ENCODE measurements around the gene ADARB2.
"Not testable (repeated sequence)": the region's sequence is repeated elsewhere in the genome, so short reads cannot be mapped to it uniquely, and the experiment has no call there.

Gene ADARB2

GRCh38 chr10:1434912-1435692 is 302.2 kb downstream of the ADARB2 start:
- DNase-seq (ENCODE audit: low read depth in 2 of 2): no peak

- DNase-seq (ENCODE audit: low read depth in 2 of 2): no peak
These were observed 303.1 kb downstream of the ADARB2 start for GRCh38 chr10:1434202-1434601.

- DNase-seq (ENCODE audit: low read depth in 2 of 2): no peak
These were observed 305.2 kb downstream of the ADARB2 start for GRCh38 chr10:1432161-1432560.

DNA sequence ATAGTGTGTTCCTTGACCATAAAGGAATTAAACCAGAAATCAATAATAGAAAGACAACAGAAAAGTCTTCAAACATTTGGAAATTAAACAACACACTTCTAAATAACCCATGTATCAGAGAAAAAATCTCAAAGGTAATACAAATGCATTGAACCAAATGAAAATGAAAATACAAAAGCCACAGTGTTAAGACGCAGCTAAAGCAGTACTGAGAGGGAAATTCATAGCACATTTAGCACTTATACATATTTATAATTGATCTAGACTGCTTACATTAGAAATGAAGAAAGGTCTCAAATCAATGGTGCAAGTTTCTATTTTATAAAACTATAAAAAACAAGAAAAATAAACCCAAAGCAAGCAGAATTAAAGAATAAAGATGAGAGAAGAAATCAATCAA is 306.1 kb downstream of the ADARB2 start:
- DNase-seq (ENCODE audit: low read depth in 2 of 2): no peak

DNA sequence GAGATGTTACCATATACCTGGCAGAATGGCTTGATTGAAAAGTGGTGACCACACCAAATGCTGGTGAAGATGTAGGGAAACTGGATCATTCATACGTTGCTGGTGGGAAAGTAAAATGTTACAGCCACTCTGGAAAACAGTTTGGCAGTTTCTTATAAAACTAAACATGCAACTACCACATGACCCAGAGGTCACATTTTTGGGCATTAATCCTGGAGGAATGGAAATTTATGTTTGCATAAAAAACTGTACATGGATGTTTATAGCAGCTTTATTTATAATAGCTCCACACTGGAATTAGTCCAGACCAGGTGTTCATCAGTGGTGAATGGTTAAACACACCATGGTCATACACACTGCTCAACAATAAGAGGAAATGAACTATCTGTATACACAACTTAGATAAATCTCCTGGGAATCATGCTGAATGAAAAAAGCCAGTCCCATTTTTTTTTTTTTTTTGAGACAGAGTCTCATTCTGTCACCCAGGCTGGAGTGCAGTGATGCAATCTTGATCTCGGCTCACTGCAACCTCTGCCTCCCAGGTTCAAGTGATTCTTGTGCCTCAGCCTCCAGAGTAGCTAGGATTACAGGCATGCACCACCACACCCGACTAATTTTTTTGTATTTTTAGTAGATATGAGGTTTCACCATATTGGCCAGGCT is 309.7 kb downstream of the ADARB2 start:
- not testable (repeated sequence) for DNase-seq (ENCODE audit: low read depth in 2 of 2)

- no peak for DNase-seq (ENCODE audit: low read depth in 2 of 2)
These were observed 310.5 kb downstream of the ADARB2 start for GRCh38 chr10:1426786-1427185.

- no peak for DNase-seq (ENCODE audit: low read depth in 2 of 2)
These were observed 311.4 kb downstream of the ADARB2 start for GRCh38 chr10:1425879-1426278.

- no peak for DNase-seq (ENCODE audit: low read depth in 2 of 2)
These were observed 312.7 kb downstream of the ADARB2 start for GRCh38 chr10:1424648-1425047.

- DNase-seq (ENCODE audit: low read depth in 2 of 2): no peak
These were observed 313.6 kb downstream of the ADARB2 start for GRCh38 chr10:1423676-1424253.

DNA sequence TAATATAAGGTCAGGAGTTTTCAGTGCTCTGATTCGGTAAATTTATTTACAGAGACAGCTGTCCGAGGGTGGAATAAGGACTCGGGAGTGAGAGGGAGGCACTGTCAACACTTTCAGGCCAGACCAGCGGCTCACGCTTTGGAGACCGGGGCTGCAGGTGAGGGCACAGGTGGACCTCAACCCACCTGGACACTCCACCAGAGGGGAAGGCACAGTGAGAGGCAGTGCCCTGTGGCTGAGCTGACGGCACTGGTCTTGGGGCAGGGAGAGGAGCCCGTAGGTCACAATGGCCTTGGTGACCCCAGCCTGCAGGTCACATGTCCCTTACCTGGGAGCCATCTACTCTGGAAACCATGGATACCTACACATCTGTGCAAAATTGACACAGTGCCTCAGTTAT is 315.1 kb downstream of the ADARB2 start:
- no peak for DNase-seq (ENCODE audit: low read depth in 2 of 2)

GRCh38 chr10:1420661-1421362 is 316.5 kb downstream of the ADARB2 start:
- peak; percentile 38 to 53 for DNase-seq (ENCODE audit: low read depth in 2 of 2)

DNA sequence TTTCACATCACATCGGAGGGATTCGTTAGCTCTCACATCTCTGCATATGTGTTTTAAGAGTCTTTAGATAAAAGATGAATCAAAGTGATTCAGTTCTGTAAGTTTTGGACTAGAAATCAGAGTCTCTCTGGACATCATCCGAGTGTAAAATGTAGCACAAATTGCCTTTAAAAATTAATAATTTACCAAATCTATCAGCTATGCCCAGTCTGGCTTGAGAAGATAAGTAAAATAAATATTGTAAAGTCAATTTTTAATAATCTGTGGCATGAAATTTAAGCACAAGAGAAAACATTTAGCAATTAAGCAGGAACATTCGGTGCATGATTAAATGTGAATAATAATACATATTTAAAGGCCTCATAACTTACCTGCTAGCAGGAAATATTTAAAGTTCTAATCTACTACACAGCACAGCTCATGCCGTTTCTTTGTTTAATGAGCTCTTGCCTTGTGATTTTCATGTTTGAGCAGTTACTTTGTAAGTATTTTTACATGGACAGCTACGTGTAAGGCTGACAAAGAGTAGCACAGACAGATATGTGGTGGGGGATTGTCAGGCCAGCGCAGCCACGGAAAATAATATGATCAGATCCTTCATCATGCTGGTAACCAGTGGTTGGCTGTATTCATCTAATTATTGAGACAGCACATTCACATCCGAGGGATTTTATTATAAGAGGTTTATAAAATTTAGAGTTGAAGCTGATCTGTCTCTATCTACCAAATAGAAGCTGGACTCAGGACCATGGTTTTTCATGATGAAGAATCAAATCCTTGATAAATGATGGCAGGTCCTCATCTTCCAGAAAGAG is 317.3 kb downstream of the ADARB2 start:
- no peak for DNase-seq (ENCODE audit: low read depth in 2 of 2)

DNA sequence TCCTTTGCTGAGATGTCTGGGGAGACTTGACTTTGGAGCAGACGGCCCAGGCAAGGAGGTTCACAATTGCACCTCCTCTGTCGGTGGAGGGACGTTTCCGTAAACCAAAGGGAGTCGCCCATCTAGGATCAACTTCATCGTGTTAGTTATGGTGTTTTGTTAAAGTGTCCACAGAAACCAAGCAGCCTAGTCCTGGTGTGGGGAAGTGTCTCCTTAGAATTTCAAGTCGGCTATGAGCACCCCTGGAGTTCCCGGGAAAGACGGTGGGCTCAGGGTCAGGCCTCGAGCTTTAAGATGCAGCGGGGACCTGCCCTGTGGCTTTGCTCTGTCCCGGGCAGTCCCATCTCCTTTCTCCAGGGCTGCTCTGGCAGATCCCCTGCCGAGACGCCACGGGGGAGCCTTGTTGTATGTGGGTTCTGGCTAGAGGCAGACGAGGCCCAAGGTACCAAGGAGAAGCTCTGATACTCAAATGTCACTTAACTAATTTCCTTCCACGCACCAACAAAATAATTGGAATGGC is 319.2 kb downstream of the ADARB2 start:
- DNase-seq (ENCODE audit: low read depth in 2 of 2): no peak

DNA sequence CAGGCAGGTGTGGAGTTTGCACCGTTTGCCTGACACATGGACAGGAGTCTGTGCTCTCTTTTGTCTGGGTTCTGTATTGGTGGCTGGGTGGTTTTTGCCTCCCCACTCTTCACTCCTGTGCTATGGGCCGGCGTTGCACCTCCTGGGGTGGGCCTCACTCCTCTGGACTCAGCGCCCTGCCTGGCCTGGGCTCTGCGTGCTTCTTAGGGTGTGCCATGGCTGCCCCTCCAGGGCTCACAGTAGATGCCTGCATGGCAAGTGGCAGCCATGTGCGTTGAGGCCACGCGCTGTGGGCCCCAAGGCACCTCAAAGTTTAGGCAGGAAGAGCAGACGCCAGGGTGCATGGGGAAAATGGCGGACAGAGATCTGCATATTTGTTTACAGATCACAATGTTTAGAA is 319.8 kb downstream of the ADARB2 start:
- no peak for DNase-seq (ENCODE audit: low read depth in 2 of 2)

DNA sequence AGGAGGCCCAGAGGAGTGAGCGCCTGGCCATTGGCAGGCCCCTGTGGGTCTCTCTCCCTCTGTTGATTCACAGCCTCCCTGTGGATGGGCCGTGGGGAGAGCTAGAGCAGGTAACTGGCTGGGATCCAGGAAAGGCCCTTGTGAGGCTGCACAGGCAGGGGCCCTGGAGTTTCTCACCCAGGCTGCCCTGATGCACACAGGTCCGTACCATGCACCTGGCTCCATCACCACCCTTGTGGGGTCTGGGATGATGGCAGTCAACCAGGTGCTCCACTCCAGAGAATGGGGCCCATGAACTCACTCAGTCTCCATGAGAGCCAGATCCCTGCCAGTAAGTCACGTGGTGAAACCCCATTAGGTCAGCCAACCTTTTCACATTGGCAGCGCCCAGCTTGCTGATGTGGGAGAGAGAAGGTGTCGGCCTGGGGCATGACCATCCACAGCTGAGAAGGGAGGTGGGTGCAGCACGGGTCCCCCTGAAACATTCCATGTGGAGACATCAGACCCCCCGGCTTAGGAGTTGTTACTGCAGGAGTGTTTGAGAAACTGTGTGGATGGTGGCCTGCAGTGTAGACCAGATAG is 320.8 kb downstream of the ADARB2 start:
- no peak for DNase-seq (ENCODE audit: low read depth in 2 of 2)

- DNase-seq (ENCODE audit: low read depth in 2 of 2): no peak
These were observed 322.4 kb downstream of the ADARB2 start for GRCh38 chr10:1414893-1415292.

GRCh38 chr10:1414346-1414745 is 323.0 kb downstream of the ADARB2 start:
- not testable (repeated sequence) for DNase-seq (ENCODE audit: low read depth in 2 of 2)

DNA sequence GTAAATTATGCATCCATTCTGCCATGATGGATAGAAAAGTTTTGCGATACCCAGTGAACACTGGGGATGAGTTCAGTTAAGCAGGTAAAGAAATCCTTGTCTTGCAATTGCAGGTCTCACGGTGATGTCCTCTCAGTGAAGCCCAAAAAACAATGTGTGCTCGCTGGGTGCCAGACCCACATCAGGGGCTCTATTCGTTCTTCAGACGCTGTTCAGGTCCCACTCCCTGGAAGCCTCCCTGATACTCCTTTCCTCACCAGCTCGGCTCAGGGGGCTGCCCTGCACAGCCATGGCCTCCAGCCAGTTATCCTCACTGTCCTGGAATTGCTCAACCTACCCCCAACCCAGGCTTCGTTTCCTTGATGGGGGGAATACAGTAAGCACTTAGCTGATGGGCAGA is 323.5 kb downstream of the ADARB2 start:
- DNase-seq (ENCODE audit: low read depth in 2 of 2): no peak

GRCh38 chr10:1413256-1413655 is 324.1 kb downstream of the ADARB2 start:
- DNase-seq (ENCODE audit: low read depth in 2 of 2): no peak

DNA sequence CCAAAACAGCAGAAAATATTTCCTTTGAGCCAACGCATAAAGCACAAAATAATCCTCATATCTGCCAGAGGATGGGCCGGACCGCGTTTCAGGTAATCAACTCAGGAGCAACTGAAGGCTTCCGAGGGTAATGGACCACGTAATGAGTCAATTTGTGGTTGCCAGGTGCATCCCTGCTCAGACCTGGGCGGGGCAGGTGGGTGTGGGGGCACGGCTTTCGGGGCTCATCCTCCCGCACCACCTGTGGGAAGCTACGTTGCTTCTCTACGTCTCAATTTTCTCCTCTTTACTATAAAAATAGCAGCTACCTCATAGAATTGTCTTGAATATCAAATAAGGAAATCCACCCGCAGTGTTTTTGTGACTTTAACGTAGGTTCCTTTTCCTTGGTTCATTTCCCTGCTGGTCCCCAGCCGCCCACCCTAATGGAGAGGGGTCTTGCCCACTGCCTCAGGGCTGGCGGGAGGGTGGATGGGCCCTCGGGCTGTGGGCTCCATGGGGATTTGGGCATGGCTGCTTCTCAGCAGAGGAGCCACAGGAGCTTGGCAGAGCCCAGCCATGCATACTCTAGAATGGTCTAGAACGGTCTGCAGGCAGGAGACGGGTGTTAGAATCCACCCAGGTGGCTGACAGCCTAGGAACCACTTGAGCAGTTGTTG is 324.7 kb downstream of the ADARB2 start:
- no peak for DNase-seq (ENCODE audit: low read depth in 2 of 2)

All from stimulated activated CD8-positive, alpha-beta memory T cell treated with anti-CD3 and anti-CD28 coated beads, Interleukin-15, amount 100 ng/mL, for 48 hours (primary cell).